ENCODE results near the gene CFAP299.
"Not testable (repeated sequence)": the region's sequence is repeated elsewhere in the genome, so short reads cannot be mapped to it uniquely, and the experiment has no call there.

CFAP299 gene

DNA sequence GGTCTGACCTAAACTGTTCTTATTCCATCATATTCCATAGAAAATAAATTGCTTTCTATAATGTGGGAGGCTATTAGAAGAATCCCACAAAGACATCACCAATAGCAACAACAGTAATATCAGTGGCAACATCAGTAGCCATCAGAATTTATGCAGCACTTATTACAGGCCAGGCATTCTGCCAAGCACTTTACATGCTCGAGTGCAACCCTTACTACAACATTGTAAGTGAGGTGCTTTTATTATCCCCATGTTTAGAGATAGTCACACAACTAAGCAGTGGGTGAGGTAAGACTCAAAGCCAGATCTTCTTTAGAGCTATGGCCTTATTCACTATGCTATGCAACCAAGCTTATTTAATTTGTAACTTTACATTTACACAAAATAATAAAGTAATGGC lies 377.9 kb downstream of the CFAP299 start:
- no peak for DNase-seq (ENCODE audit: low read depth in 3 of 3)

DNA sequence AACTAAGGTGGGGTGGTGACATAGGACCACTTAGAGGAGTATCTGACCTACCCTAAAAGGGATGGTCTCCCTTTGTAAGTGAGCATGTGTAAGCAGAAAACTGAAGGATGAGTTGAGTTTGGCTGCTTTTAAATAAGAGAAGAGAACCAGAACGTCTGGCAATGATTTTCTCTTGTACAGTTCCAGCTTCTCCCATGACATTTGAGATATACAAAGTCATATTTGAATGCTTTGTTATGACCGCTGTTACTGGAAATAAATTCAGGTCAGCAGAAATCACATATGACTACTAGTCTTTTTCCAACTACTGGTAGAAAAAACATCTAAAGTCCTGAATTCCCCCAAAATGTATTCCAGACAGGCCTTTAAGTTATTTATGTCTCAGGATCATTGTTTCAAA lies 381.7 kb downstream of the CFAP299 start:
- no peak for DNase-seq (ENCODE audit: low read depth in 3 of 3)

DNA sequence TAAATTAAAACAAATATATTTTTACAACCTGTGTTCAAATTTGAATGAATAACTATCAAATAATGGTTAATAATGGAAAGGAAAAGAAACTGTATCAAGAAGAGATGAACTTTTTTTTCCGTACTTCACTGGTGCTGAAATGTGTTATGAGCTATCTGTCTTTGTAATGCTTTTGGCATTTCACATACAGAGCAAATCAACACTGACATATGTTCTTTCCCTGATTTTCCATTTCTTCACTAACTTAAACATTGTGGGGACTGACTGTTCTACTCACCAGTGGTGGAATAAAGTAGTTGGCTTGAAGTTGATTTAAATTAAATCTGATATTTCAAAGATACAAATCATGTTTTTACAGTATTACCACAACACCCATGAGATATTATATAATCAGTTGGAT lies 390.9 kb downstream of the CFAP299 start:
- DNase-seq (ENCODE audit: low read depth in 3 of 3): no peak

DNA sequence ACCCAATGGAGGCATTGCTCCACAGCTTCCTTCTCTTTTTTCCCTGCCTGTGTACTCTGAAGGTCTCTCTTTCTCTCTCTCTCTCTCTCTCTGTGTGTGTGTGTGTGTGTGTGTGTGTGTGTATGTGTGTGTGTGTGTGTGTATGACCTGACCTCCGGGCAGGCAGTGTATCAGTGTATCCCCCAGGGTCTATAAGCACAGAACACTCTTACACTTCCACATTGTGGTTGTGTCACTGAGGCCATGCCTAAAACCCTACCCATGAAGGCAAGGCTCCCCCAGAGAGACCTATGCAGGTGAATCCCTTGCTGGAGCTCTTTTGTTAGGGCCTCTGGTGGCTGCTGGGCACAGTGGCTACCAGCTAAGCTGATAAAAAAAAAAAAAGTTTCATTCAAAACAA lies 394.6 kb downstream of the CFAP299 start:
- no peak for DNase-seq (ENCODE audit: low read depth in 3 of 3)

DNA sequence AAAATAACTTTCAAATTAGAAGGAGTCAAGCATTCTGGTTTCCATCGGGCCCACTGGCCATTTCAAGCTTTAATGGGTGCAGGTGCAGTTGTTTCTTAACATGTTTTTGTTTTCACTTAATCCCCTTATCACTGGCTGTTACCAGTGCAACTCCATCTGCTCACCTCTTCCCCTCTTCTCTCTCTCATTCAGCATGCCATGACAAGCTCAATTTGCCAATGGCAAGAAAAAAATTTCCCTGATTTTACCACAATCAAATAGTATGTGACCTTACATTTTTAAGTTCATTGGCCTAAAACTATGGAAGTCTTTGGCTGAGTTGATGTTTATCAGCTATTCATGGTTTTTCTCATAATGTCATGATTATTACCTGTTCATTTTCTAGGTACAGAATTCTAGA lies 395.9 kb downstream of the CFAP299 start:
- no peak for DNase-seq (ENCODE audit: low read depth in 3 of 3)

DNA sequence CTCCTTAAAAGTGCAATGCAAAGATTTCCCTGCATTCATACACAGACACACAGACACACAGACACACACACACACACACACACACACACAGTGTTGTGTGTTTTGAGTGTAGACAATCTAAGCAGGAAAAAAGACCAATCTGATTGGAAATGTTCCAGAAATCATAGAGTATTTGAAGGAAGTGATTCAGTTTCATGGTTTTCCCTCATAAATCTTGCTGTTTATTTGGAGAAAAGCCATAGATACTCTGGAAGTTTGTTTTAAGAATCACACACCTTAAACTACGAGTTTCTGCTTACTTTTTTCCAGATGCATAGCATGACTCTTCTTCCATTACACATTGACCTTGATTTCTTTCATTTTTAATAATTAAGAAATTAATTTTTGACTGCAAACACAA lies 396.5 kb downstream of the CFAP299 start:
- no peak for DNase-seq (ENCODE audit: low read depth in 3 of 3)

DNA sequence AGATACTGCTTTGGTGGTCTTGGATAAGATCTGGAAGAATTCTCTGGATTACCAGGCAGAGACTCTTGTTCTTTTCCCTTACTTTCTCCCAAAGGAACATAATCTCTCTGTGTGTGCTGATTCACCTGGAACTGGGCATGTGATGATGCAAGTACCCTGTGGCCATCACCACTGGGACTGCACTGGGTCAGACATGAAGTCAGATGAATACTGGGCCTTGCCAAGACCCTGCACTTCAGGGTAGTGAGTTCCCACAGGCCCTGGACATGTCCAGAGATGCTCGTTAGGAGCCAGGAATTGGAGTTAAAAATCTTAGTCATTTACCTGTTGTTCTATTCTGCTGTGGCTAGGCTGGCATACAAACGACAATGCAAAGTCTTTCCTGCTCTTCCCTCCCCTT lies 404.8 kb downstream of the CFAP299 start:
- DNase-seq (ENCODE audit: low read depth in 3 of 3): no peak

DNA sequence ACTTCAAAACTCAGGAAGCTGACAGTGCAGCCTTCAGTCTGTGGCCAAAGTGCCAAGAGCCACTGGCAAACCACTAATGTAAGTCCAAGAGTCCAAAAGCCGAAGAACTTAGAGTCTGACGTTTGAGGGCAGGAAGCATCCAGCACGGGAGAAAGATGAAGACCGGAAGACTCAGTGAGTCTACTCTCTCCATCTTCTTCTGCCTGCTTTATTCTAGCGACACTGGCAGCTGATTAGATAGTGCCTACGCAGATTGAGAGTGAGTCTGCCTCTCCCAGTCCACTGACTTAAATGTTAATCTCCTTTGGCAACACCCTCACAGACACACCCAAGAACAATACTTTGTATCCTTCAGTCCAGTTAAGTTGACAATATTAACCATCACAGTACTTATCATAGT lies 414.0 kb downstream of the CFAP299 start:
- DNase-seq (ENCODE audit: low read depth in 3 of 3): not testable (repeated sequence)

DNA sequence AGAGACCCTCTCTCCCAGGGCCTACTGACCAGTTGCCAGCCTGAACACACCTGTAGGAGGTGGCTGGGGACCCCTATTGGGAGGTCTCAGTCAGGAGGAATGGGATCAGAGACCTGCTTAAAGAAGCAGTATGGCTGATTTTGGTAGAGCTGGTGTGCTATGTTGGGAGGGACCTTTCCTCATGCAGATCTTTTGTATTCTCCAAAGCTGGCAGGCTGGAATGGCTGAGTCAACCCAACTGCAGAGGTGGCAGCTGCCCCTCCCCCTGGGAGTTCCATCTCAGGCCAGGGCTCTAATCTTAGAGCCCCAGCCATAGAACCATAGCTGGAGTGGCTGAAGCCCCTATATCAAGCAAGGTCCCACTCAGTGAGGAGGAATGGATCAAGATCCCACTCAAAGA lies 415.7 kb downstream of the CFAP299 start:
- no peak for DNase-seq (ENCODE audit: low read depth in 3 of 3)

DNA sequence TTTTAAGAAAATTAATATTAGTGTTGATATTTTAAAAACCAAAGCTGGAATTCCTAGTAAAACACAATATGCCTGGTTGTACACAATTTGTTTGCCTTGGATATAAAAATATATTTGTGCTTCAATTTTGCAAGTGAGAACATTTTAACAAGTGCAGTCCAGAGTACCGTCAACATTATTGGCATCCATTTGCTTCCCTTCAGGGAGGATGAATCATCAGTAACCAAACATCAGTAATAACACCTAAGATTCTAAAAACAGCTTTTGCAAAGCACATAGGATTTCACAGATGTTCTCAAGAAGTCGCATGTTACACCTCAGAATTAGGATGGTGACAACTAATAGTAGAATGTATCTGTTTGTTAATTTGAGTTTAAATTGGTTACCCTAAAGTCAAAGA lies 432.4 kb downstream of the CFAP299 start:
- no peak for DNase-seq (ENCODE audit: low read depth in 3 of 3)

DNA sequence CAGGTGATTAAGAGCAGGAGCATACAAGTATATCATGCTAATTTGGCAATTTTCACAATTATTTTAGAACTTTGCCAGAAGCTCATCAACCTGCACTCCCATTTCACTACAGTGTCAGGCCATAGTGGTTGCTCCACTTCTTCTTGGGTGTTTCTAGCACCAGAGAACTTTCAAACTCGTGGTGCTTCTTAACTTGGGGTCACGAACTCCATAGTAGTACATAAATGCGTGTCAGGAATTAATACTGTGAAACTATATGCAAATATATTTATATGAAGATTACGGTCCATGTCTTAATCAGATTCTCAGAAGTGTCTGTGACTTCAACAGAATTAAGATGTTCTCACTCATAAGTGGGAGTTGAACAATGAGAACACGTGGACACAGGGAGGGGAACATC lies 440.6 kb downstream of the CFAP299 start:
- DNase-seq (ENCODE audit: low read depth in 3 of 3): no peak

DNA sequence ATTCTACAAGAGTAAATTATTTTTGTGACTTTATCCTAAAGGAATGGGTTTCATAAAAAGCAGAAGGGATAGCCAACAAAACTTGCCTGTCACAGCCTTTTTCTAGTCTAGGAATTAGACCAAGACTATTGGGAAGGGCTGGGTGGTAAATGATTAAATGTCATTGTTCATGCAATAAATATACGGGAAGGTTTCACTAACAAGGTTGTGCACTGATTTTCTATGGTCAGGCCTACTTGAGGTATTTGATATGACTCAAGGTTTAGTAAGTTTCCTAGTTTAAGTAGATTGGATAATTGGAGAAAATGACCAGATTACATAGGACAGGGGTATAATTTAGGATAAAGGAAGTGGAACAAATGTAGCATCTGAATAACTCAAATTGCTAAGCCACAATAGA lies 445.9 kb downstream of the CFAP299 start:
- DNase-seq (ENCODE audit: low read depth in 3 of 3): no peak

DNA sequence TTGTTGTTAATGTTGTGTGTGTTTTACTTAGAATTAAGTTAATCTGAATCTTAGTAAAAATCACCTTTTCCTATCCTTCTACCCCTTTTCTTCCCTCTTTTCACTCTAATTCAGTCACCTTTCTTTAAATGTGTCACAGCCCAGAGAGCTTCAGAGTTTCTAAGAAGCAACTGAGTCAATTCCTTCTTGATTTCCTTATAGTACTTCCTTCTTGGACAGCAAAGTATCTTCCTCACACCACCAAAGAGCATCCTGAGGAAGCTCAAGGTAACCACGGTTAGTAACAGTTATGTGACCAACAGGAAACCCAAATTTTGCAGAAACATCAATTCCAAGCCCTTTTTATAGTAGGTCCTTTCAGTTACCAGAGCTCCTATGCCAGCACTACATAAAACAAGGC lies 451.8 kb downstream of the CFAP299 start:
- DNase-seq (ENCODE audit: low read depth in 3 of 3): no peak

DNA sequence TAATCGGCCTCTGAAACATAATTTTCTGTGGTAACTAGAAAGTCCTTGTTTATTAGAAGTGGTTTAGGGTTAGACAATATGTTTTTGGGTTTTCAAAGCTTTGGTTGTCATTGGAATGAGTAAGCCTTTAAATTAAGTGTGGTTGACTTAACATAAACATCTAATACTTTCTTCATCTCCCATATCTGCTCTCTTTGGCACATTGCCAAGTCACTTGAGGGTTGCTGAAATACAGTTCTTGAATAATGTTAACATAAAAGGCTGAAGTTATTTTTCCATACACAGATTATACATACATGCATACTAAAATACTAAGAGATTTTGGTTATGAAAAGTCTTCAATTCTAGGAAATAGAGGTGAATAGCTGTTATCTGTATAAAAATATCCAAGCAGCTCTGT lies 453.3 kb downstream of the CFAP299 start:
- DNase-seq (ENCODE audit: low read depth in 3 of 3): no peak

DNA sequence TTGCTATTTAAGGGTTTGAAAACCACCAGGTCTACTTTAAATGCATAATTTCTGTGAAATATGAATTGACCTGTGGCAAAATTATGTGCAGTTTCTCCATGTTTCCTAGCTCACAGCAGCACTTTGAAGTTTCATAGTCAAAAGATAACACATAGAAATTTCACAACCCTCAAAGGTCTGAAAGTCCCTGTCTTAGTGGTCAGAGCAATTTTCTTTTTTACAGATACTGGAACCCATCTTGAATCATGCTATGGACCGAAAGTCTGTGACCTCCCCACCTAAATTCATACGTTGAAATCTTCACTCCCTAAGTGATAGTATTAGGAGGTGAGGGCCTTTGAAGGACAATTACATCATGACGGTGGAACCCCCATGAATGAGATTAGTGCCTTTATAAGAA lies 454.6 kb downstream of the CFAP299 start:
- DNase-seq (ENCODE audit: low read depth in 3 of 3): no peak

DNA sequence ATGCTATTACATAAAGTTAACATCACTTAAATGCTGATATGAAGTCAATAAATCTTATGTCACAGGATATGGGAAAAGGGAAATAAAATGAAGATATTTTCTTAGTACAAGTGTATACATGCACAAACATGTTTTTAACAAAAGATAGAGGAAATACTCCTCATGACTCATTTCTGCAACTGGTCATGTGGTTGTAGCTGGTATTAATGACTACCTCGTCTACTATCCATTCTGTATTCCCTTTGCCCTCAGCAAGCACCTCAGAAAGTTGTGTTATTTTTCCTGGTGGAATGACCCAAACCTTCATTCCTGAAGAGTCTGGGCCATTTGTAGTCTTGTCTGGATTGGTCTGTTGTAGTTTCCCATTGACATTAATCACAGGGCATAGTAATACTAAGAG lies 458.1 kb downstream of the CFAP299 start:
- DNase-seq (ENCODE audit: low read depth in 3 of 3): not testable (repeated sequence)

DNA sequence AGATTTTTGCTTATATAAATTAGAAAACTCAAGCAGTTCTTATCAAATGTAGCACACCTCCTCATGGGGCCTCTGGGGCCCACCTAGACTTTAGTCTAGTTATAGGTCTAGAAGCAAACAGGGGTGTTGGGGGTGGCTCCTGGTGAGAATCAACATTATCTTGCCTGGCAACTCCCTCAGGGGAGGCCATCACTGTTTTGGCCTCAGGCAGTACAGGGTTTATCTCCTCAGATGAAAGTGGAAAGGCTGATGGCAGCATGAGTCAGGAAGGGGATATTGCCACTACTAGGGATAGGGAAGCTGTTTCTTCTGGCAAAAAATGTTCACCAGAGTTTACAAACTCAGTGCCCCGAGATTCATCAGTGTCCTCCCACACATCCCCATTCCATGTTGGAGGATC lies 462.6 kb downstream of the CFAP299 start:
- no peak for DNase-seq (ENCODE audit: low read depth in 3 of 3)

DNA sequence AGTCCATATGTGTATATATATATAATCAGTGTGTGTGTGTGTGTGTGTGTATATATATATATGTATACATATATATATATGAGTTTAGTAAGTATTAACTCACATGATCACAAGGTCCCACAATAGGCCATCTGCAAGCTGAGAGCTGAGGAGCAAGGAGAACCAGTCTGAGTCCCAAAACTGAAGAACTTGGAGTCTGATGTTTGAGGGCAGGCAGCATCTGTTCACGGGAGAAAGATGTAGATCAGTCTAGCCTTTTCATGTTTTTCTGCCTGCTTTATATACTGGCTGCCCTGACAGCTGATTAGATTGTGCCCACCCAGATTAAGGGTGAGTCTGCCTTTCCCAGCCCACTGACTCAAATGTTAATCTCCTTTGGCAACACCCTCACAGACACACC lies 465.2 kb downstream of the CFAP299 start:
- not testable (repeated sequence) for DNase-seq (ENCODE audit: low read depth in 3 of 3)

DNA sequence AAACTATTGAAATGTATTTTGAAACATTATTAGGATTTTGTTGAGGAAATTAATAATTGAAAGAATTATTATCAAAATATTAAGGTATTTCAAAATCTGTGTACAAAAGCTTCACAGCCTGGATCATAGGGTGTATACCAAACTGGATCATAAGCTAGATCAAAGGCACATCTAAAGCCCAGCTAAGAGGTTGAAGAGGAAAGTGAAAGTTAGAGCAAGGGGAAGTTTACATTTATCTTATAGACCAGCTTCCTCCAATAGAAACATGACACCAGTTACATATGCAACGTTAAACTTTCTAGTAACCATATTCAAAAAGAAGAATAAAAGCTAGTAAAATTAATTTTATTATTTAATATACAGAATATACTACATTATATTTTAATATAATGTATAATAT lies 467.8 kb downstream of the CFAP299 start:
- DNase-seq (ENCODE audit: low read depth in 3 of 3): no peak

DNA sequence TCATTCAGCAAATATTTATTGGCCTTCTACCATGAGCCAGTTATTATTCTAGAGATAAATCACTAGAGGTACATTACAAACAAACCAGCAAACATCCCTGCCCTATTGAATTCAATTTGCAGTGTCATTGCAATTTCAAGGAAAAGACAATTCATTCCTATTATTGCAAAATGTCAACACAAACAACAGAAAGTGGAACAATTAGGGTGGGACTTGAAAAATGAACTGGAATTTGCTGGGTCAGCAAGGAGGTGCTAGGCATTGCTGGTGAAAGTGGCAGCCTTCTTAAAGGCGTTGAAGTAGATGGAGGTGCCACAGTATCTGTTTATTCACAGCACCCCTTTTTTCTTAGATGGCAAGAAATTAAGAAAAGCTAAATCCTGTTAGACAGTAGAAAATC lies 470.9 kb downstream of the CFAP299 start:
- DNase-seq (ENCODE audit: low read depth in 3 of 3): no peak

DNA sequence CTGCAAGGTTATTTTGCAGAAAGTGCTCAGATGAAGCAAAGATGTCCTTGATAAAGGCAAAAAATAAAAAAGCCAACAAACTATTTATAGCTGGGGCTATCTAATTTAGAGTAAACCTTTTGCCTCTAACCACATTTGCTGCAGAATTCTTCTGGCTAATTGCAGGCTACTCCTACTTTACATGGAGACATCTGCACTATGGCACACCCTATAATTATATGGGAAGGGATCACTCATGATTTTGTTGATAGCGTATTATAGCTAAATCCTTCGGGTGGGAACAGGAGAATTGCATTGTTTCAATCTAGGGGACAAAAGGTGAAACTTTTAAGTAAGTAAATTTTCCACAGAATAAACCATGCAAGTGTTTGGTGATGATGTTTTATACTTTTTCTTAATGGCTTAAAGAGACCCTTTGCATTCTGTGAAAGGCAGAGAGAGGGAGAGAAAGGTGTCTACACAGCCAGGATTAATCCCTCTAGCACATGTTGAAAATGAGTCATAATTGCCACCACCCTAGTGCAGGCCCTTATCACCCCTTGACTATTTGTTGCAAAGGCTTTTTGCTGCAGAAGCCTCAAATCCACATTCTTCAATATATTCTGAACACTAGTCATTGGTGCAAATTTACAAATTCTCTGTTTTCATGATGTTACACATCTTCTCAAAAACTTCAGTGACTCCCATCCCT lies 473.7 kb downstream of the CFAP299 start:
- DNase-seq (ENCODE audit: low read depth in 3 of 3): no peak

DNA sequence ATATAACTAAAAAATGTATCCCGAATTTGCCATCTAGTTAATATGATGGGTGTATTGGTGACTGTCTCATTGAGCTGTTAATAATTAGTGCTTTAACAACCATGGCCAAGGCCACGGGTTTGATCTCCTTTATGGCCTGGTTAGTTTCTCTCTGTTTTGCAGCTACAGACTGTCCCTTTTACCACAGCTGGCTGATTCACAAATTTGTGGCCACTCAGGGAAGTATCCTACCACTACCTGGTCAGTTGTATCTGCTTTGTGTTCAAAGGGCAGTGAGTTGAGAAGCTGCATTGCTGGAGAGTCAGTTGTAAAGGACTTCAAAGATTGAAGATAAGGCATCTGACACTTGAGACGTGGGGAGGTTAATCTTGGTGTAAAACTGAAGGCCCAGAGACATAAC lies 475.9 kb downstream of the CFAP299 start:
- DNase-seq (ENCODE audit: low read depth in 3 of 3): no peak

DNA sequence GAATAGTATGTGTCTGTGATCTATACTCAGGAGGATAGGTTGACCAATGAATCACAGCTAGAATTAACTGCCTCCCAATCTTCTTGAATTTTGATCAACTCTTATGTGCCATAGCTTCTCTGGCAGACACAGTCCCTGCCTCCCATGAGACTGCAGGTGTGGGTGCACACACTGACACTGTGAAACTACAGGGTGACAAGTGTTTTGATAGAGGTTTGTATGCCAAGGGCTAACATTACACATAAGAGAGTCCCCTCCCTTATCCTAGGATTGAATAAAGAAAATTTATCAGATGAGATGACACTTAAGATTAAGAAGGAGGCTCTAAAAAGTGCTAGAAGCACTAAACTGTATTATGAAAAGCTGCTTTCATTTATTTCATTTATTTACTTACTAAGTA lies 476.6 kb downstream of the CFAP299 start:
- DNase-seq (ENCODE audit: low read depth in 3 of 3): no peak

DNA sequence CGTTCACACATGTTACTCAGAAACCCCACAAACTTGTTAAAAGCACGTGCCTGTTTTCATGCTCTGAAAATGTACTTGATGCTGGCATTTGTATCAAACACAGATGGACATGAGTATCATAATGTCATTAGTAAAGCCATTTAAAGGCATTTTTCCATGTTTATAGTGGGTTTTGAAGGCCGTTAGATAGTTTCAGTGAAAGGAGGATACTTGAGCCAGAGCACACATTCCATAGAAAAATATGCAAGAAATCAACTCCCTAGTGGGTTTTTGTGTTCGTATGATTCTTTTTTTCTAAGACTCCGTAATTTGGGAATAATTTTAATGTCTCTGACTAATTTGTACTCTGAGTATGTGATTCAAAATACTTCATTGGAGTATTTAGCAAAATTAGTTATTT lies 478.7 kb downstream of the CFAP299 start:
- DNase-seq (ENCODE audit: low read depth in 3 of 3): no peak

Data from stimulated activated CD4-positive, alpha-beta T cell treated with anti-CD3 and anti-CD28 coated beads, TNF-alpha, amount 100 ng/mL, for 4 hours (primary cell).